CD4-positive, alpha-beta memory T cell (primary cell): ENCODE results near the gene THEM5. TPM values are rescaled to one million over a fixed set of nuclear protein-coding genes. Genes with fewer than 3 reads are reported as not detected.

Experiments used
- CTCF ChIA-PET: fragments of 350-600 bp; sonication (Branson Sonifier 250); formaldehyde crosslinking; loops from one replicate; lab custom pipeline; 2021; ENCODE audit warnings: inconsistent platforms; ENCODE audit not compliant: partially characterized antibody; lab: Charles Lee
- POLR2A ChIA-PET: fragments of 350-600 bp; sonication (Branson Sonifier 250); formaldehyde crosslinking; loops from one replicate; lab custom pipeline; 2021; ENCODE audit not compliant: partially characterized antibody; lab: Charles Lee
- DNase-seq, 5 donors: peaks; one replicate each; pipeline versions ENCODE4 v3.0.0 to v3.0.0-alpha.2; 2020 to 2022; ENCODE audit warnings: mixed read lengths in 1 of 5
- H3K27ac ChIP-seq: one replicate; pipeline ENCODE4 v1.7.0; 2013; ENCODE audit warnings: low read depth, low read length
- H3K27me3 ChIP-seq: 2 replicates; pipeline ENCODE4 v1.7.0; 2013; ENCODE audit warnings: mild to moderate bottlenecking, low read length, moderate library complexity; ENCODE audit not compliant: insufficient read depth
- H3K36me3 ChIP-seq: 2 replicates; pipeline ENCODE4 v1.7.0; 2013; ENCODE audit warnings: mild to moderate bottlenecking, low read length, moderate library complexity; ENCODE audit not compliant: insufficient read depth
- H3K4me1 ChIP-seq: 2 replicates; pipeline ENCODE4 v1.7.0; 2013; ENCODE audit warnings: mild to moderate bottlenecking, low read length, moderate library complexity; ENCODE audit not compliant: insufficient read depth
- H3K4me3 ChIP-seq, 2 donors: one replicate each; pipeline ENCODE4 v1.7.0; 2013; ENCODE audit warnings: low read length in 2 of 2, mild to moderate bottlenecking in 1 of 2
- H3K9me3 ChIP-seq, 2 donors: one replicate each; pipeline ENCODE4 v1.7.0; 2013; ENCODE audit warnings: low read length in 2 of 2, control low read depth in 1 of 2; ENCODE audit not compliant: control insufficient read depth in 1 of 2
- H3K27ac Mint-ChIP-seq, 7 donors: one replicate each; pipeline ENCODE4 v1.8.0; 2020 to 2021; ENCODE audit warnings: mixed read lengths in 7 of 7, mild to moderate bottlenecking in 6 of 7, inconsistent platforms in 3 of 7, moderate library complexity in 3 of 7
- H3K27me3 Mint-ChIP-seq, 2 donors: one replicate each; pipeline ENCODE4 v1.8.0; 2020 to 2021; ENCODE audit warnings: mixed read lengths in 2 of 2
- H3K36me3 Mint-ChIP-seq, 2 donors: one replicate each; pipeline ENCODE4 v1.8.0; 2020 to 2021; ENCODE audit warnings: mixed read lengths in 2 of 2, inconsistent platforms in 1 of 2, mild to moderate bottlenecking in 1 of 2
- H3K4me1 Mint-ChIP-seq, 4 donors: one replicate each; pipeline ENCODE4 v1.8.0; 2020 to 2021; ENCODE audit warnings: mixed read lengths in 4 of 4, mild to moderate bottlenecking in 1 of 4
- H3K4me3 Mint-ChIP-seq, 8 donors: one replicate each; pipeline ENCODE4 v1.8.0; 2020 to 2021; ENCODE audit warnings: mixed read lengths in 8 of 8, mild to moderate bottlenecking in 7 of 8, moderate library complexity in 6 of 8, inconsistent platforms in 3 of 8
- H3K9me3 Mint-ChIP-seq, 8 donors: one replicate each; pipeline ENCODE4 v1.8.0; 2020 to 2021; ENCODE audit warnings: mixed read lengths in 8 of 8, mild to moderate bottlenecking in 5 of 8, inconsistent platforms in 3 of 8, moderate library complexity in 1 of 8
- intact Hi-C: fragments of 100-400 bp; cut with micrococcal nuclease; formaldehyde crosslinking; loops from one replicate; pipeline ENCODE4 v1.15.1; 2023
- polyA plus RNA-seq, 2 donors: library from polyadenylated mRNA; unstranded; fragments of 300-500 nt; fragmentation: Illumina TruSeq; gene quantifications; one replicate each; pipeline ENCODE4 v1.2.3, GENCODE V29; 2021
- total RNA-seq, 2 experiments: library from RNA; stranded (reverse); gene quantifications; one replicate each; pipeline ENCODE4 v1.2.3, GENCODE V29; 2021

THEM5 gene
- total and polyA plus RNA-seq, 4 experiments from 2014 or later, result 0.40 TPM; not detected in 3

DNA sequence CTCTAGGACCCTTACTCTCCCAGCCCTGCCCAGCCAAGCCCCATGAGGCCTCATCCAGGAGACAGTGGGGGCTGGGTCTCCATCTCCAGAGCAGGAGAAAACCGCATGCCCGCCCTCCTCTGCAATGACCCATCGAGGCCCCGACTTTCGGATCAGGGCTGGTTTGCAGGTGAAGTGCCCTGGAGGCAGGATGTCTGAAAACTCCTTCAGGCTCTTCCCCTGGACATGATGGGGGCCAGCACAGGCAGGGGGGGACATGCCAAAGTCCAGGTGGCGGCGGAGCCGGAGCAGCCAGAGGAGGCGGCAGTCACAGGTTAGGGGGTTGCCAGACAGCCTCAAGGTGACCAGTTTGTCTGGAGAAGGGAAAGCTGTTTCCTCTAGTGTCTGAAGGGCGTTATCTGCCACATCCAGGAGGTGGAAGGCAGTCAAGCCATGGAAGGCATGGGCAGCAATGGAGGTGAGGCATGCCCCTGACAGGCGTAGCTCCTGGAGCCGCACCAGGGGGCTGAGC lies 52.1 kb downstream of the THEM5 start:
- Mint-ChIP-seq H3K27me3 (no peaks in the 10 kb centered on the region), H3K4me3 (no peak overlapping the region), H3K36me3 (peaks cover 0 to 7% of the 10 kb centered on the region in 2 donors), H3K4me1 (peaks cover 10 to 16% (median 14%) of the 10 kb centered on the region in 4 donors), H3K27ac (no peak overlapping the region), H3K9me3 (no peaks in the 10 kb centered on the region)
- Histone ChIP-seq H3K4me3 (no peak overlapping the region), H3K27me3 (no peaks in the 10 kb centered on the region), H3K36me3 (no peaks in the 10 kb centered on the region), H3K27ac (no peak overlapping the region), H3K4me1 (peaks cover 20% of the 10 kb centered on the region), H3K9me3 (no peaks in the 10 kb centered on the region)
- DNase-seq, result no peak
- CTCF ChIA-PET, result interaction anchor here (1.2 to 3.2 kb wide), 4 partner anchors 12 to 200 kb away, joined by 3 to 10 read pairs (median 6); partner anchors contain the start of gene TDRKH
- intact Hi-C loops, result no loop called here
- POLR2A ChIA-PET, result interaction anchor here (0.8 to 4.9 kb wide), 2 partner anchors 14 to 38 kb away, joined by 3 to 35 read pairs; no protein-coding TSS in a partner anchor

DNA sequence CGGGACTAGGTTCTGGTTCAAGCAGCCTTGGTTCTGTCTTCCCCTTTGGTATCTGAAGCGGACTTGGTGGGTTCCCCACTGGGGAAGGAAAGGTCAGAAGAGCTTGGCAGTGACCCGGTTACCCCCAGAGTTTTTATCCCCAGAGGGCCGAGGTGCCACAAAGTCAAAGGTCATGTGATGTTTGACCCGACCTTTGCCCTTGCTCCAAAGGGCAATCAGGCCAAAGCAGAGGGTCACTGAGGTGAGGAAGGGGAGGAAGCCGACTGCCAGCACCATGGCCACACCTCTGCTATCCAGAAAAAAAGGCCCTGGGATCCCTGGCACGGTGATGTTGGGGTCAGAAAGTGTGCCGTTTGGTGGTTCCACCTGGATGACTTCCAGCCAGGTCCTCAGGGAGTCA lies 52.7 kb downstream of the THEM5 start:
- no peak for DNase-seq
- Mint-ChIP-seq H3K27ac (peak overlapping the region in 5 of 7 donors; percentile 56 to 80 (median 75)), H3K4me3 (peak overlapping the region in 7 of 8 donors; percentile 26 to 67 (median 55)), H3K4me1 (peaks cover 10 to 16% (median 14%) of the 10 kb centered on the region in 4 donors), H3K9me3 (no peaks in the 10 kb centered on the region), H3K27me3 (no peaks in the 10 kb centered on the region), H3K36me3 (peaks cover 1 to 7% of the 10 kb centered on the region in 2 donors)
- Histone ChIP-seq H3K4me3 (no peak overlapping the region), H3K4me1 (peaks cover 20% of the 10 kb centered on the region), H3K27ac (no peak overlapping the region), H3K36me3 (no peaks in the 10 kb centered on the region), H3K27me3 (no peaks in the 10 kb centered on the region), H3K9me3 (no peaks in the 10 kb centered on the region)
- intact Hi-C loops, result no loop called here
- CTCF ChIA-PET, result interaction anchor here (1.0 to 3.2 kb wide), 5 partner anchors 11 to 201 kb away, joined by 3 to 10 read pairs (median 3); partner anchors contain the start of gene TDRKH
- POLR2A ChIA-PET, result interaction anchor here (0.7 to 4.9 kb wide), 5 partner anchors 10 to 37 kb away, joined by 3 to 35 read pairs (median 3); no protein-coding TSS in a partner anchor

DNA sequence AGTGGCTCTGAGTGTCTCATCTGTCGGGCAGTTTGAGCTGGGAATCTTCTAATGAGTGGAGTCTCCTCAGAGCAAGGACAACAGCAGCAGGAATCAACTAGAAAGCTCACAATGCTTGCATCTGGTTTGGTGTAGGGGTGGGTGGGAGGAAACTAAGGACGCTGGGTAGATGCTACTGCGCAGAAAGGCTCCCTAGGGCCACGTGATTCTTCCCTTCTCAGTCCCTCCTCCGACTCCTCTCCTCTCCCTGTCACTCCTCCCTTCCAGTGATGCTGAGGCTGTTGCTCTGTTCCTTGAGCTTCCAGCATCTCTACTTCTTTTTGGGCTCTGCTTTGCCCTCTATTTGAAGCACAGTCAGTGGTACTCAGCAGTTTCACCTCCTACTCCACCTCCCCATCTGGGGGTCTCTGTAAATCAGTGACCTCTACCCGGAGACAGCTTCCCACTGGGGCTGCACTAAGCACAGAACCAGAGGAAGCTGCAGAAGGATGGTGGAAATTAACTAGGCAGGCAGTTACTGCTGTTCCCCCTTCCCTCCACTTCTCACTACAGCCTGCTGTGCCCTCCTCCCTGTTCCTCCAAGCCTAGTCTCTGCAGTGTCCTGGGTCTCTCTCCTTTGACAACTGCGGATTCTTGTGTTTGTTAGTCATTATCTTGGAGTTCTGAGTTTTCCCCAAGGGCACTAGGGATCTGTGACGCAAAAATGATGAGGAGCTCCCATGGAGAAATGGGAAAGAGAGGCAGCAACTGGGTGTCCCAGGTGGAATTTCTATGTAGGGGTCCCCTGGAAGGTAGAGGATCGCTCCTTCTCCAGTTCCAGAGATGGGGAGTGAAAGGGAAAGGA lies 54.1 kb downstream of the THEM5 start:
- Mint-ChIP-seq H3K27ac (peak overlapping the region in 3 of 7 donors; percentile 32 to 59 (median 42)), H3K4me3 (no peak overlapping the region), H3K9me3 (no peaks in the 10 kb centered on the region), H3K36me3 (peaks cover 1 to 9% of the 10 kb centered on the region in 2 donors), H3K27me3 (no peaks in the 10 kb centered on the region), H3K4me1 (peaks cover 10 to 16% (median 14%) of the 10 kb centered on the region in 4 donors)
- Histone ChIP-seq H3K4me3 (no peak overlapping the region), H3K4me1 (peaks cover 20% of the 10 kb centered on the region), H3K9me3 (no peaks in the 10 kb centered on the region), H3K27me3 (no peaks in the 10 kb centered on the region), H3K36me3 (no peaks in the 10 kb centered on the region), H3K27ac (no peak overlapping the region)
- DNase-seq, result no peak
- intact Hi-C loops, result no loop called here
- CTCF ChIA-PET, result interaction anchor here (0.7 to 3.2 kb wide), 4 partner anchors 10 to 37 kb away, joined by 3 to 10 read pairs (median 4); partner anchors contain the start of gene TDRKH
- POLR2A ChIA-PET, result interaction anchor here (1.1 to 4.9 kb wide), 5 partner anchors 16 to 39 kb away, joined by 3 to 35 read pairs (median 3); no protein-coding TSS in a partner anchor

DNA sequence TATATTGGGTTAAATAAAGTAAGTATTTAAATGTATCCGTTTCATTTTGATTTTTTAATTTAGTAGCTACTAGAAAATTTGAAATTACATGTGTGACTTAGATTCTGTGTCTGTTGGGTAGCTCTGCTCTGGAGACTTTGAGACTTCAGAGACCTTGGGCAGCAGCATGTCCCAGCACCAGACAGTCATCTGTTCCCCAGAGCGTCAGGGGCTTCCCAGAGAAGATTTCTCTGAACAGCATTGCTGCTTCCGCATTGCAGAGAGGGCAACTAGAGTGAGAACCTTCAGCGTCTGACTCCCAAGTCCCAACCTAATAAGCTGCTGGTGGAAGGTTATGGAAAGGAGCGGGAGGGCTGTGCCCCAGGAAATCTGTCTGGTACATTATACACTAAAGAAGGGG lies 54.9 kb downstream of the THEM5 start:
- Mint-ChIP-seq H3K27me3 (no peaks in the 10 kb centered on the region), H3K27ac (peak overlapping the region in 3 of 7 donors; percentile 9 to 67 (median 44)), H3K4me3 (no peak overlapping the region), H3K9me3 (no peaks in the 10 kb centered on the region), H3K4me1 (peaks cover 10 to 18% (median 15%) of the 10 kb centered on the region in 4 donors), H3K36me3 (peaks cover 3 to 12% of the 10 kb centered on the region in 2 donors)
- Histone ChIP-seq H3K4me3 (no peak overlapping the region), H3K27ac (no peak overlapping the region), H3K4me1 (peaks cover 20% of the 10 kb centered on the region), H3K27me3 (no peaks in the 10 kb centered on the region), H3K9me3 (no peaks in the 10 kb centered on the region), H3K36me3 (no peaks in the 10 kb centered on the region)
- CTCF ChIA-PET, result interaction anchor here (1.3 to 3.2 kb wide), 3 partner anchors 9 to 203 kb away, joined by 3 to 10 read pairs (median 4); partner anchors contain the start of gene TDRKH
- POLR2A ChIA-PET, result interaction anchor here (1.2 to 1.3 kb wide), 2 partner anchors 22 to 39 kb away, joined by 3 read pairs; no protein-coding TSS in a partner anchor
- DNase-seq, result no peak
- intact Hi-C loops, result no loop called here

Other genes with a start within 250 kb of the THEM5 start
- 10 to 100 TPM; 40.0 to 44.3 TPM for gene SNX27, start 241.7 kb downstream of the THEM5 start, total RNA-seq
- 10 to 100 TPM in 1 of 2 donors, 1 to 10 TPM in 1; 7.5 to 14.2 TPM for gene SNX27, start 241.7 kb downstream of the THEM5 start, polyA plus RNA-seq
- not detected for gene CELF3, start 136.9 kb downstream of the THEM5 start, total RNA-seq
- not detected for gene CELF3, start 136.9 kb downstream of the THEM5 start, polyA plus RNA-seq
- gene RIIAD1, start 132.2 kb downstream of the THEM5 start, total RNA-seq, result not detected
- gene RIIAD1, start 132.2 kb downstream of the THEM5 start, polyA plus RNA-seq, result not detected
- gene MRPL9, start 90.2 kb downstream of the THEM5 start, total RNA-seq, result 10 to 100 TPM; 75.5 to 82.8 TPM
- 100 to 1,000 TPM; 134 to 160 TPM for gene MRPL9, start 90.2 kb downstream of the THEM5 start, polyA plus RNA-seq
- gene TDRKH, start 63.2 kb downstream of the THEM5 start, total RNA-seq, result 10 to 100 TPM; 29.1 to 29.3 TPM
- gene TDRKH, start 63.2 kb downstream of the THEM5 start, polyA plus RNA-seq, result 10 to 100 TPM; 16.6 to 18.8 TPM
- gene LINGO4, start 48.3 kb downstream of the THEM5 start, total RNA-seq, result under 1 TPM; 0.36 to 0.52 TPM
- under 1 TPM in 1 of 2 donors, not detected in 1; 0.20 TPM for gene LINGO4, start 48.3 kb downstream of the THEM5 start, polyA plus RNA-seq
- 10 to 100 TPM in 1 of 2 experiments, 1 to 10 TPM in 1; 10.0 to 11.2 TPM for gene RORC, start 21.9 kb downstream of the THEM5 start, total RNA-seq
- gene RORC, start 21.9 kb downstream of the THEM5 start, polyA plus RNA-seq, result 10 to 100 TPM; 14.8 to 43.1 TPM
- gene C2CD4D, start 13.9 kb downstream of the THEM5 start, total RNA-seq, result 1 to 10 TPM; 1.0 to 1.7 TPM
- gene C2CD4D, start 13.9 kb downstream of the THEM5 start, polyA plus RNA-seq, result 1 to 10 TPM; 1.3 to 3.4 TPM
- 100 to 1,000 TPM; 105 to 106 TPM for gene THEM4, start 55.8 kb upstream of the THEM5 start, total RNA-seq
- gene THEM4, start 55.8 kb upstream of the THEM5 start, polyA plus RNA-seq, result 100 to 1,000 TPM; 113 to 122 TPM
- gene S100A10, start 140.1 kb upstream of the THEM5 start, total RNA-seq, result 100 to 1,000 TPM; 218 to 231 TPM
- gene S100A10, start 140.1 kb upstream of the THEM5 start, polyA plus RNA-seq, result 1,000 to 10,000 TPM in 1 of 2 donors, 100 to 1,000 TPM in 1; 855 to 1,427 TPM
- gene S100A11, start 183.3 kb upstream of the THEM5 start, total RNA-seq, result 100 to 1,000 TPM; 239 to 247 TPM
- 1,000 to 10,000 TPM in 1 of 2 donors, 100 to 1,000 TPM in 1; 610 to 1,204 TPM for gene S100A11, start 183.3 kb upstream of the THEM5 start, polyA plus RNA-seq
- not detected for gene TCHHL1, start 235.4 kb upstream of the THEM5 start, total RNA-seq
- gene TCHHL1, start 235.4 kb upstream of the THEM5 start, polyA plus RNA-seq, result not detected